ENCODE results near the gene UBE2D3. TPM values are rescaled to one million over a fixed set of nuclear protein-coding genes. Genes with fewer than 3 reads are reported as not detected.

UBE2D3 gene
- polyA plus RNA-seq, 2 of the 4 experiments (the other 2 are of a cell fraction), result 186 to 338 TPM

- no peak overlapping the region for H3K4me2 ChIP-seq
- H3K4me1 ChIP-seq, result no peaks in the 10 kb centered on the region
- H3K9me3 ChIP-seq, result no peaks in the 10 kb centered on the region
- H3K27ac ChIP-seq, result no peak overlapping the region
- CTCF ChIA-PET, result no interaction called here
- POLR2A ChIA-PET, result no interaction called here
- no peak for FAIRE-seq
- ATAC-seq, result no peak
- DNase-seq (ENCODE audit: low read depth in 1 of 2, low spot score in 1 of 2), result no peak
- no peak for TF ChIP-seq ZC3H11A (IDR thresholded peaks at IDR 0.05)
- TF ChIP-seq SMC3 (IDR thresholded peaks at IDR 0.05), result no peak
- TF ChIP-seq RCOR1 (IDR thresholded peaks at IDR 0.05; ENCODE audit: low read depth, low read length), result no peak
- TF ChIP-seq POLR2A (IDR thresholded peaks at IDR 0.05; ENCODE audit: low read length), result no peak
- no peak for TF ChIP-seq CHD2 (IDR thresholded peaks at IDR 0.05; ENCODE audit: low read length, partially characterized antibody)
- no peak for TF ChIP-seq NR3C1 (IDR thresholded peaks at IDR 0.05)
- no peak for TF ChIP-seq MAFK (IDR thresholded peaks at IDR 0.05; ENCODE audit: partially characterized antibody)
- TF ChIP-seq ATOH8 (CRISPR knock-in tag; IDR thresholded peaks at IDR 0.05; ENCODE audit: low read depth), result no peak
- TF ChIP-seq TFCP2L1 (CRISPR knock-in tag; IDR thresholded peaks at IDR 0.05), result no peak
- no peak for TF ChIP-seq PBX3 (IDR thresholded peaks at IDR 0.05)
- TF ChIP-seq HOXB13 (CRISPR knock-in tag; IDR thresholded peaks at IDR 0.05; ENCODE audit: low read depth), result no peak
- TF ChIP-seq, protein P1, sequence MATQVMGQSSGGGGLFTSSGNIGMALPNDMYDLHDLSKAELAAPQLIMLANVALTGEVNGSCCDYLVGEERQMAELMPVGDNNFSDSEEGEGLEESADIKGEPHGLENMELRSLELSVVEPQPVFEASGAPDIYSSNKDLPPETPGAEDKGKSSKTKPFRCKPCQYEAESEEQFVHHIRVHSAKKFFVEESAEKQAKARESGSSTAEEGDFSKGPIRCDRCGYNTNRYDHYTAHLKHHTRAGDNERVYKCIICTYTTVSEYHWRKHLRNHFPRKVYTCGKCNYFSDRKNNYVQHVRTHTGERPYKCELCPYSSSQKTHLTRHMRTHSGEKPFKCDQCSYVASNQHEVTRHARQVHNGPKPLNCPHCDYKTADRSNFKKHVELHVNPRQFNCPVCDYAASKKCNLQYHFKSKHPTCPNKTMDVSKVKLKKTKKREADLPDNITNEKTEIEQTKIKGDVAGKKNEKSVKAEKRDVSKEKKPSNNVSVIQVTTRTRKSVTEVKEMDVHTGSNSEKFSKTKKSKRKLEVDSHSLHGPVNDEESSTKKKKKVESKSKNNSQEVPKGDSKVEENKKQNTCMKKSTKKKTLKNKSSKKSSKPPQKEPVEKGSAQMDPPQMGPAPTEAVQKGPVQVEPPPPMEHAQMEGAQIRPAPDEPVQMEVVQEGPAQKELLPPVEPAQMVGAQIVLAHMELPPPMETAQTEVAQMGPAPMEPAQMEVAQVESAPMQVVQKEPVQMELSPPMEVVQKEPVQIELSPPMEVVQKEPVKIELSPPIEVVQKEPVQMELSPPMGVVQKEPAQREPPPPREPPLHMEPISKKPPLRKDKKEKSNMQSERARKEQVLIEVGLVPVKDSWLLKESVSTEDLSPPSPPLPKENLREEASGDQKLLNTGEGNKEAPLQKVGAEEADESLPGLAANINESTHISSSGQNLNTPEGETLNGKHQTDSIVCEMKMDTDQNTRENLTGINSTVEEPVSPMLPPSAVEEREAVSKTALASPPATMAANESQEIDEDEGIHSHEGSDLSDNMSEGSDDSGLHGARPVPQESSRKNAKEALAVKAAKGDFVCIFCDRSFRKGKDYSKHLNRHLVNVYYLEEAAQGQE (IDR thresholded peaks at IDR 0.05), result no peak
- no peak for TF ChIP-seq FOXS1 (CRISPR knock-in tag; IDR thresholded peaks at IDR 0.05)
- TF ChIP-seq E2F6 (IDR thresholded peaks at IDR 0.05; ENCODE audit: borderline replicate concordance, low read depth), result no peak
- no peak for TF ChIP-seq HMGXB4 (CRISPR knock-in tag; IDR thresholded peaks at IDR 0.05; ENCODE audit: borderline replicate concordance)
- TF ChIP-seq FOSB (CRISPR knock-in tag; IDR thresholded peaks at IDR 0.05), result no peak
- no peak for TF ChIP-seq RFX5 (IDR thresholded peaks at IDR 0.05)
- TF ChIP-seq EHMT2 (IDR thresholded peaks at IDR 0.05; ENCODE audit: low read depth), result no peak
- no peak overlapping the region for H3K4me3 ChIP-seq
Observed at GRCh38 chr4:102843273-102843672, 15.9 kb upstream of the UBE2D3 start.

- DNase-seq (ENCODE audit: low read depth in 1 of 2, low spot score in 1 of 2), result no peak
- FAIRE-seq, result no peak
- ChIA-PET CTCF (no interaction called here), POLR2A (no interaction called here)
- Histone ChIP-seq H3K4me1 (no peaks in the 10 kb centered on the region), H3K4me3 (no peak overlapping the region), H3K4me2 (no peak overlapping the region), H3K27ac (no peak overlapping the region), H3K9me3 (no peaks in the 10 kb centered on the region)
- 76% methylated on average over 3 of the region's 3 CpGs for WGBS (ENCODE audit: missing lambda C conversion rate)
- ATAC-seq, result no peak
- no peak for TF ChIP-seq ZSCAN20 (CRISPR knock-in tag; IDR thresholded peaks at IDR 0.05)
- no peak for TF ChIP-seq JUNB (IDR thresholded peaks at IDR 0.05)
- no peak for TF ChIP-seq EHF (CRISPR knock-in tag; IDR thresholded peaks at IDR 0.05)
- no peak for TF ChIP-seq FOSL2 (IDR thresholded peaks at IDR 0.05)
- no peak for TF ChIP-seq FOSL2 (CRISPR knock-in tag; IDR thresholded peaks at IDR 0.05)
- TF ChIP-seq HDAC2 (IDR thresholded peaks at IDR 0.05), result no peak
- no peak for TF ChIP-seq HOXB13 (CRISPR knock-in tag; IDR thresholded peaks at IDR 0.05; ENCODE audit: low read depth)
- no peak for TF ChIP-seq CHD4 (IDR thresholded peaks at IDR 0.05; ENCODE audit: borderline replicate concordance)
- no peak for TF ChIP-seq E2F6 (IDR thresholded peaks at IDR 0.05; ENCODE audit: borderline replicate concordance, low read depth)
- TF ChIP-seq CTCF (IDR thresholded peaks at IDR 0.05), result no peak
- TF ChIP-seq ZNF302 (CRISPR knock-in tag; IDR thresholded peaks at IDR 0.05), result no peak
- no peak for TF ChIP-seq NFE2L2 (conservative IDR thresholded peaks at IDR 0.05; ENCODE audit: low read length)
- TF ChIP-seq SMC3 (IDR thresholded peaks at IDR 0.05), result no peak
- no peak for TF ChIP-seq TP53 (CRISPR knock-in tag; IDR thresholded peaks at IDR 0.05)
Observed at GRCh38 chr4:102842367-102842766, 15.0 kb upstream of the UBE2D3 start.

Measured in A549 (cell line).